DOHH2 (cell line): ENCODE measurements around the gene EPHA6.

ENCODE experiments used
- H3F3A ChIP-seq: fragments of 200-600 bp; sonication (generic), shearing (Covaris generic); 2 replicates; pipeline ENCODE4 v1.6.0; 2016; ENCODE audit warnings: antibody characterized with exemption, mild to moderate bottlenecking; ENCODE audit not compliant: control insufficient read depth, insufficient read depth
- H3K27ac ChIP-seq: fragments of 200-600 bp; sonication (generic); 2 replicates; pipeline ENCODE4 v1.5.1; 2014; ENCODE audit warnings: low read depth, mild to moderate bottlenecking, low read length, moderate library complexity
- H3K27me3 ChIP-seq: fragments of 200-600 bp; sonication (generic); 2 replicates; pipeline ENCODE4 v1.6.1; 2014; ENCODE audit warnings: mild to moderate bottlenecking, low read length, mixed read lengths; ENCODE audit not compliant: control insufficient read depth
- H3K36me3 ChIP-seq: fragments of 200-600 bp; sonication (generic); 2 replicates; pipeline ENCODE4 v1.6.1; 2014; ENCODE audit warnings: mild to moderate bottlenecking, low read length, moderate library complexity, mixed read lengths; ENCODE audit not compliant: control insufficient read depth
- H3K4me1 ChIP-seq: fragments of 200-600 bp; sonication (generic); 2 replicates; pipeline ENCODE4 v1.6.1; 2014; ENCODE audit warnings: mild to moderate bottlenecking, low read length, mixed read lengths; ENCODE audit not compliant: control insufficient read depth
- H3K4me2 ChIP-seq: fragments of 200-600 bp; sonication (generic); 2 replicates; pipeline ENCODE4 v1.6.0; 2014; ENCODE audit warnings: mild to moderate bottlenecking, low read length, moderate library complexity
- H3K4me3 ChIP-seq: fragments of 200-600 bp; sonication (generic); 2 replicates; pipeline ENCODE4 v1.5.1; 2014; ENCODE audit warnings: mild to moderate bottlenecking, low read length, mixed read lengths
- H3K79me2 ChIP-seq: fragments of 200-600 bp; sonication (generic); 2 replicates; pipeline ENCODE4 v1.6.1; 2014; ENCODE audit warnings: mild to moderate bottlenecking, low read length, mixed read lengths; ENCODE audit not compliant: control insufficient read depth
- H3K9me2 ChIP-seq: fragments of 200-600 bp; sonication (generic); replicated peaks from 2 replicates; pipeline ENCODE4 v1.6.1; 2014; ENCODE audit warnings: mild to moderate bottlenecking, low read length, mixed read lengths; ENCODE audit not compliant: control insufficient read depth
- H3K9me3 ChIP-seq: fragments of 200-600 bp; sonication (generic); 2 replicates; pipeline ENCODE4 v1.6.1; 2014; ENCODE audit warnings: antibody characterized with exemption, low read length, mixed read lengths; ENCODE audit not compliant: control insufficient read depth, insufficient read depth
- H4K20me1 ChIP-seq: fragments of 200-600 bp; sonication (generic); 2 replicates; pipeline ENCODE4 v1.6.0; 2014; ENCODE audit warnings: low read depth, mild to moderate bottlenecking, antibody characterized with exemption, low read length, moderate library complexity; ENCODE audit not compliant: control insufficient read depth, insufficient read depth
- CTCF ChIP-seq: fragments of 200-600 bp; sonication (generic); IDR thresholded peaks from one replicate; pipeline ENCODE4 v1.5.1; 2014; ENCODE audit warnings: antibody characterized with exemption, mild to moderate bottlenecking, low read depth, low read length; ENCODE audit not compliant: poor library complexity, severe bottlenecking
- EZH2phosphoT487 ChIP-seq: fragments of 200-600 bp; sonication (generic); IDR thresholded peaks from 2 replicates; pipeline ENCODE4 v1.6.1; 2017; ENCODE audit warnings: borderline replicate concordance, mild to moderate bottlenecking, antibody characterized with exemption, low read length, moderate library complexity, mixed read lengths

Gene EPHA6

GRCh38 chr3:97495896-97496295, 681.5 kb downstream of the EPHA6 start:
- TF ChIP-seq CTCF, result no peak
- no peak for TF ChIP-seq EZH2phosphoT487
- H3K4me1 ChIP-seq, result no peaks in the 10 kb centered on the region
- no peaks in the 10 kb centered on the region for H3K79me2 ChIP-seq
- no peak overlapping the region for H3K27ac ChIP-seq
- H3K36me3 ChIP-seq, result no peaks in the 10 kb centered on the region
- H3K27me3 ChIP-seq, result no peaks in the 10 kb centered on the region
- H4K20me1 ChIP-seq, result no peaks in the 10 kb centered on the region
- H3K9me3 ChIP-seq, result no peaks in the 10 kb centered on the region
- H3K4me3 ChIP-seq, result no peak overlapping the region
- H3K4me2 ChIP-seq, result no peak overlapping the region
- no peaks in the 10 kb centered on the region for H3K9me2 ChIP-seq
- no peaks in the 10 kb centered on the region for H3F3A ChIP-seq

- Histone ChIP-seq H3K36me3 (no peaks in the 10 kb centered on the region), H3K4me1 (no peaks in the 10 kb centered on the region), H4K20me1 (no peaks in the 10 kb centered on the region), H3K27ac (no peak overlapping the region), H3F3A (no peaks in the 10 kb centered on the region), H3K4me2 (no peak overlapping the region), H3K27me3 (no peaks in the 10 kb centered on the region), H3K4me3 (no peak overlapping the region), H3K9me3 (no peaks in the 10 kb centered on the region), H3K79me2 (no peaks in the 10 kb centered on the region), H3K9me2 (no peaks in the 10 kb centered on the region)
- no peak for TF ChIP-seq CTCF
- no peak for TF ChIP-seq EZH2phosphoT487
Measured at GRCh38 chr3:97497138-97497537, 682.7 kb downstream of the EPHA6 start.

GRCh38 chr3:97504463-97504862, 690.1 kb downstream of the EPHA6 start:
- no peak overlapping the region for H3K4me3 ChIP-seq
- no peak for TF ChIP-seq CTCF
- no peak for TF ChIP-seq EZH2phosphoT487
- H3K27ac ChIP-seq, result no peak overlapping the region
- H3K4me2 ChIP-seq, result no peak overlapping the region
- peaks cover 3% of the 10 kb centered on the region; the same call in 1 of the 2 replicates for H3K4me1 ChIP-seq
- H4K20me1 ChIP-seq, result no peaks in the 10 kb centered on the region
- no peaks in the 10 kb centered on the region for H3K9me2 ChIP-seq
- H3K79me2 ChIP-seq, result no peaks in the 10 kb centered on the region
- no peaks in the 10 kb centered on the region for H3F3A ChIP-seq
- no peaks in the 10 kb centered on the region for H3K36me3 ChIP-seq
- no peaks in the 10 kb centered on the region for H3K9me3 ChIP-seq
- no peaks in the 10 kb centered on the region for H3K27me3 ChIP-seq

- Histone ChIP-seq H3K9me2 (no peaks in the 10 kb centered on the region), H3K4me2 (no peak overlapping the region), H4K20me1 (no peaks in the 10 kb centered on the region), H3K4me1 (no peaks in the 10 kb centered on the region), H3K4me3 (no peak overlapping the region), H3F3A (no peaks in the 10 kb centered on the region), H3K36me3 (no peaks in the 10 kb centered on the region), H3K9me3 (no peaks in the 10 kb centered on the region), H3K79me2 (no peaks in the 10 kb centered on the region), H3K27ac (no peak overlapping the region), H3K27me3 (no peaks in the 10 kb centered on the region)
- TF ChIP-seq CTCF, result no peak
- no peak for TF ChIP-seq EZH2phosphoT487
Measured at GRCh38 chr3:97510795-97511194, 696.4 kb downstream of the EPHA6 start.
